Gastrocnemius medialis (tissue), 4 donors: ENCODE data around the gene TET1. TPM values are rescaled to one million over a fixed set of nuclear protein-coding genes. Genes with fewer than 3 reads are reported as not detected.
"Not testable (repeated sequence)": the region's sequence is repeated elsewhere in the genome, so short reads cannot be mapped to it uniquely, and the experiment has no call there.

Source experiments
- ATAC-seq, 2 donors: fragments of 150-250 bp; one replicate each; pipeline ENCODE4 v1.9.1; 2016
- DNase-seq, 2 donors: peaks; one replicate each; pipeline ENCODE4 v3.0.0-alpha.2; 2019
- H3K27ac ChIP-seq, 4 donors: fragments of 200-600 bp; sonication (generic); 1 replicate in 1 of 4; 2 replicates in 3 of 4; pipeline ENCODE4 v1.5.1; 2016 to 2018; ENCODE audit warnings: mild to moderate bottlenecking in 2 of 4, moderate library complexity in 1 of 4
- H3K27me3 ChIP-seq, 3 donors: fragments of 200-600 bp; sonication (generic) in 2 of 3; 1 replicate in 1 of 3; 2 replicates in 2 of 3; pipeline versions ENCODE4 v1.5.1 to v1.6.0; 2016 to 2019; ENCODE audit warnings: mild to moderate bottlenecking in 1 of 3, moderate library complexity in 1 of 3
- H3K36me3 ChIP-seq, 2 donors: fragments of 200-600 bp; sonication (generic) in 1 of 2; one replicate each; pipeline ENCODE4 v1.5.1; 2017 to 2018
- H3K4me1 ChIP-seq, 2 donors: fragments of 200-600 bp; sonication (generic) in 1 of 2; one replicate each; pipeline ENCODE4 v1.5.1; 2016 to 2017; ENCODE audit warnings: mild to moderate bottlenecking in 2 of 2
- H3K4me3 ChIP-seq, 4 donors: fragments of 200-600 bp; sonication (generic) in 3 of 4; 1 replicate in 1 of 4; 2 replicates in 3 of 4; pipeline ENCODE4 v1.5.1; 2016 to 2019; ENCODE audit warnings: mild to moderate bottlenecking in 2 of 4
- H3K9me3 ChIP-seq, 3 donors: fragments of 200-600 bp; sonication (generic) in 2 of 3; 1 replicate in 1 of 3; 2 replicates in 2 of 3; pipeline ENCODE4 v1.5.1; 2016 to 2019
- CTCF ChIP-seq, 5 experiments: fragments of 450-650 bp in 3 of 5; fragments of 200-600 bp in 2 of 5; sonication (generic) in 2 of 5; IDR thresholded peaks in 4 of 5; conservative IDR thresholded peaks in 1 of 5; 1 replicate in 4 of 5; 2 replicates in 1 of 5; pipeline ENCODE4 v1.5.1; 2016 to 2019; ENCODE audit warnings: antibody characterized with exemption in 5 of 5, mild to moderate bottlenecking in 3 of 5, moderate library complexity in 3 of 5
- POLR2A ChIP-seq, 2 donors: fragments of 450-650 bp; IDR thresholded peaks; one replicate each; pipeline ENCODE4 v1.6.1; 2017; ENCODE audit warnings: antibody characterized with exemption in 2 of 2, mild to moderate bottlenecking in 2 of 2, moderate library complexity in 2 of 2
- in situ Hi-C, 4 donors: fragments of 200-750 bp; cut with MboI; loops; one replicate each; pipeline versions ENCODE4 v1.15.0 to v1.8.0; 2017; ENCODE audit warnings: low sequenced_read_pairs in 4 of 4
- intact Hi-C: fragments of 100-400 bp; cut with DNase I; formaldehyde crosslinking; loops from one replicate; pipeline ENCODE4 v1.15.1; 2023; ENCODE audit warnings: low total_unique reads
- total RNA-seq, 4 donors: library from RNA; depleted of rRNA; stranded (reverse); fragments of >200 nt; gene quantifications; one replicate each; pipeline versions ENCODE4 v1.1.0 to v1.2.3, GENCODE V29; 2016

Gene TET1
- total RNA-seq, 4 donors from 2014 or later: 1.00 to 2.0 (median 1.4) TPM

- H3K9me3 ChIP-seq: no peaks in the 10 kb centered on the region
- in situ Hi-C loops (no loop called here), intact Hi-C loops (no loop called here)
- TF ChIP-seq CTCF (IDR thresholded peaks at IDR 0.05 in 4 of 5, conservative IDR thresholded peaks at IDR 0.05 in 1 of 5): no peak
- TF ChIP-seq POLR2A (IDR thresholded peaks at IDR 0.05): no peak
- peak in 1 of 2 donors; percentile 69 for ATAC-seq
- peaks cover 14 to 15% of the 10 kb centered on the region in 2 donors for H3K4me1 ChIP-seq
- H3K4me3 ChIP-seq: no peak overlapping the region
- no peaks in the 10 kb centered on the region for H3K36me3 ChIP-seq
- no peaks in the 10 kb centered on the region for H3K27me3 ChIP-seq
- peak in 1 of 2 donors; percentile 14 for DNase-seq
- H3K27ac ChIP-seq: no peak overlapping the region
These were observed 68.5 kb downstream of the TET1 start for GRCh38 chr10:68628576-68629127.

GRCh38 chr10:68632271-68632560 lies 72.1 kb downstream of the TET1 start:
- H3K27ac ChIP-seq, intact Hi-C loops, DNase-seq, in situ Hi-C loops, H3K9me3 ChIP-seq, H3K36me3 ChIP-seq, H3K4me3 ChIP-seq, ATAC-seq, H3K27me3 ChIP-seq: not testable (repeated sequence)
- peaks cover 11 to 12% of the 10 kb centered on the region in 2 donors for H3K4me1 ChIP-seq

GRCh38 chr10:68633281-68633680 lies 73.1 kb downstream of the TET1 start:
- no peak for TF ChIP-seq POLR2A (IDR thresholded peaks at IDR 0.05)
- TF ChIP-seq CTCF (IDR thresholded peaks at IDR 0.05 in 4 of 5, conservative IDR thresholded peaks at IDR 0.05 in 1 of 5): no peak
- intact Hi-C loops (no loop called here), in situ Hi-C loops (no loop called here)

GRCh38 chr10:68633816-68634466 lies 73.8 kb downstream of the TET1 start:
- no peaks in the 10 kb centered on the region for H3K27me3 ChIP-seq
- no peak for TF ChIP-seq POLR2A (IDR thresholded peaks at IDR 0.05)
- no peak for TF ChIP-seq CTCF (IDR thresholded peaks at IDR 0.05 in 4 of 5, conservative IDR thresholded peaks at IDR 0.05 in 1 of 5)
- H3K4me1 ChIP-seq: peaks cover 2% of the 10 kb centered on the region in 2 donors
- ATAC-seq (no peak), DNase-seq (no peak)
- no peak overlapping the region for H3K27ac ChIP-seq
- H3K36me3 ChIP-seq: no peaks in the 10 kb centered on the region
- no peak overlapping the region for H3K4me3 ChIP-seq
- no peaks in the 10 kb centered on the region for H3K9me3 ChIP-seq
- intact Hi-C loops (no loop called here), in situ Hi-C loops (no loop called here)

More at GRCh38 chr10:68633281-68633680, 73.1 kb downstream of the TET1 start:
- H3K4me1 ChIP-seq: peaks cover 8% of the 10 kb centered on the region in 2 donors
- no peak overlapping the region for H3K27ac ChIP-seq
- no peak for DNase-seq
- H3K4me3 ChIP-seq: no peak overlapping the region
- H3K27me3 ChIP-seq: no peaks in the 10 kb centered on the region
- ATAC-seq: no peak
- H3K9me3 ChIP-seq: no peaks in the 10 kb centered on the region
- H3K36me3 ChIP-seq: no peaks in the 10 kb centered on the region

- DNase-seq (no peak), ATAC-seq (peak in 1 of 2 donors; percentile 26)
- Histone ChIP-seq H3K4me3 (no peak overlapping the region), H3K9me3 (no peaks in the 10 kb centered on the region), H3K27ac (peak overlapping the region in 1 of 4 donors; percentile 23), H3K36me3 (no peaks in the 10 kb centered on the region), H3K4me1 (no peaks in the 10 kb centered on the region), H3K27me3 (no peaks in the 10 kb centered on the region)
- intact Hi-C loops (no loop called here), in situ Hi-C loops (no loop called here)
- TF ChIP-seq POLR2A (IDR thresholded peaks at IDR 0.05) (no peak), CTCF (IDR thresholded peaks at IDR 0.05 in 4 of 5, conservative IDR thresholded peaks at IDR 0.05 in 1 of 5) (no peak)
These were observed 76.2 kb downstream of the TET1 start for GRCh38 chr10:68636335-68636734.

- H3K9me3 ChIP-seq, DNase-seq, H3K27me3 ChIP-seq, intact Hi-C loops, H3K36me3 ChIP-seq, ATAC-seq, H3K4me3 ChIP-seq, in situ Hi-C loops, H3K27ac ChIP-seq, H3K4me1 ChIP-seq: not testable (repeated sequence)
These were observed 83.4 kb downstream of the TET1 start for GRCh38 chr10:68643550-68643949.
